Prostate gland (tissue), 2 donors: ENCODE measurements around the gene RHOBTB1.

Source experiments
- POLR2AphosphoS5 ChIP-seq: sonication (generic); formaldehyde crosslinking; IDR thresholded peaks from one replicate; pipeline ENCODE4 v1.6.1; 2017; ENCODE audit warnings: antibody characterized with exemption
- TF ChIP-seq, protein P1 (sequence below), 4 experiments: fragments of 200-600 bp in 2 of 4; fragments of 450-650 bp in 2 of 4; sonication (generic) in 2 of 4; IDR thresholded peaks; 1 replicate in 3 of 4; 2 replicates in 1 of 4; pipeline ENCODE4 v1.5.1; 2016 to 2019; ENCODE audit warnings: antibody characterized with exemption in 4 of 4, mild to moderate bottlenecking in 2 of 4, moderate library complexity in 2 of 4

GRCh38 chr10:60853637-60854036 lies 90.3 kb downstream of the RHOBTB1 start:
- TF ChIP-seq, protein P1, sequence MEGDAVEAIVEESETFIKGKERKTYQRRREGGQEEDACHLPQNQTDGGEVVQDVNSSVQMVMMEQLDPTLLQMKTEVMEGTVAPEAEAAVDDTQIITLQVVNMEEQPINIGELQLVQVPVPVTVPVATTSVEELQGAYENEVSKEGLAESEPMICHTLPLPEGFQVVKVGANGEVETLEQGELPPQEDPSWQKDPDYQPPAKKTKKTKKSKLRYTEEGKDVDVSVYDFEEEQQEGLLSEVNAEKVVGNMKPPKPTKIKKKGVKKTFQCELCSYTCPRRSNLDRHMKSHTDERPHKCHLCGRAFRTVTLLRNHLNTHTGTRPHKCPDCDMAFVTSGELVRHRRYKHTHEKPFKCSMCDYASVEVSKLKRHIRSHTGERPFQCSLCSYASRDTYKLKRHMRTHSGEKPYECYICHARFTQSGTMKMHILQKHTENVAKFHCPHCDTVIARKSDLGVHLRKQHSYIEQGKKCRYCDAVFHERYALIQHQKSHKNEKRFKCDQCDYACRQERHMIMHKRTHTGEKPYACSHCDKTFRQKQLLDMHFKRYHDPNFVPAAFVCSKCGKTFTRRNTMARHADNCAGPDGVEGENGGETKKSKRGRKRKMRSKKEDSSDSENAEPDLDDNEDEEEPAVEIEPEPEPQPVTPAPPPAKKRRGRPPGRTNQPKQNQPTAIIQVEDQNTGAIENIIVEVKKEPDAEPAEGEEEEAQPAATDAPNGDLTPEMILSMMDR (IDR thresholded peaks at IDR 0.05), result no peak
- TF ChIP-seq POLR2AphosphoS5, result no peak
